H1 (cell line): ENCODE results near the gene WDR41. TPM values are rescaled to one million over a fixed set of nuclear protein-coding genes. Genes with fewer than 3 reads are reported as not detected.

Source experiments
- CHD1 ChIP-seq: IDR thresholded peaks from 2 replicates; pipeline ENCODE4 v1.6.1; 2012; ENCODE audit warnings: low read depth, low read length, improper control_type of control experiment
- FOSL1 ChIP-seq: IDR thresholded peaks from 2 replicates; pipeline ENCODE4 v1.6.1; 2011; ENCODE audit warnings: mild to moderate bottlenecking, low read depth, low read length, moderate library complexity; ENCODE audit not compliant: insufficient read depth
- GTF2F1 ChIP-seq: IDR thresholded peaks from 2 replicates; pipeline ENCODE4 v1.6.1; 2012; ENCODE audit warnings: low read depth, low read length, improper control_type of control experiment, borderline replicate concordance
- HDAC2 ChIP-seq, 2 experiments: fragments of 300-600 bp in 1 of 2; sonication (generic) in 1 of 2; IDR thresholded peaks; 2 replicates each; pipeline ENCODE4 v1.6.1; 2011 to 2012; ENCODE audit warnings: low read depth in 2 of 2, low read length in 2 of 2, mild to moderate bottlenecking in 2 of 2, moderate library complexity in 2 of 2, borderline replicate concordance in 1 of 2, inconsistent platforms in 1 of 2
- KDM1A ChIP-seq: fragments of 200-600, 300-600 bp; sonication (generic); IDR thresholded peaks from 2 replicates; pipeline ENCODE4 v1.7.1; 2016; ENCODE audit warnings: mild to moderate bottlenecking, low read length, borderline replicate concordance
- NRF1 ChIP-seq: IDR thresholded peaks from 2 replicates; pipeline ENCODE4 v1.6.1; 2011; ENCODE audit warnings: mild to moderate bottlenecking, low read depth, low read length, improper control_type of control experiment
- RFX5 ChIP-seq: IDR thresholded peaks from 2 replicates; pipeline ENCODE4 v1.6.1; 2011; ENCODE audit warnings: low read depth, low read length, improper control_type of control experiment, borderline replicate concordance
- RNF2 ChIP-seq: fragments of 200-900, 300-1000 bp; sonication (generic); IDR thresholded peaks from 2 replicates; pipeline ENCODE4 v1.7.1; 2016; ENCODE audit warnings: borderline replicate concordance, low read depth, mild to moderate bottlenecking, antibody characterized with exemption, low read length; ENCODE audit not compliant: poor library complexity, severe bottlenecking; ENCODE audit errors: missing control alignments
- SP4 ChIP-seq: IDR thresholded peaks from 2 replicates; pipeline ENCODE4 v1.6.1; 2012; ENCODE audit warnings: low read length, inconsistent platforms
- TBP ChIP-seq: IDR thresholded peaks from 2 replicates; pipeline ENCODE4 v1.6.1; 2011; ENCODE audit warnings: low read depth, low read length, improper control_type of control experiment
- ZNF274 ChIP-seq: IDR thresholded peaks from 2 replicates; pipeline ENCODE4 v1.7.0; 2012; ENCODE audit warnings: low read length, borderline replicate concordance; ENCODE audit errors: extremely low read depth
- polyA plus RNA-seq, 7 experiments: library from polyadenylated mRNA; depleted of rRNA in 3 of 7; stranded (reverse) in 5 of 7; unstranded in 2 of 7; fragments of >200 nt in 5 of 7; fragments of 200-250 nt in 2 of 7; gene quantifications; 1 replicate in 5 of 7; 2 replicates in 1 of 7; 4 replicates in 1 of 7; pipeline versions ENCODE4 v1.2.1 to v1.2.3, GENCODE V29; 2011 to 2013; ENCODE audit warnings: missing spikeins in 2 of 7, mixed read lengths in 2 of 7
- total RNA-seq: library from RNA; stranded (reverse); fragmentation: NEBNext Ultra II Directional; extraction: Animal tissue kit (Norgen Biotek cat#: 25700); gene quantifications from 2 replicates; pipeline ENCODE4 v1.2.1, GENCODE V29; 2021
- TF ChIP-seq, protein P1 (sequence below): fragments of 300-600 bp; sonication (generic); IDR thresholded peaks from 2 replicates; pipeline ENCODE4 v1.7.1; 2012; ENCODE audit warnings: low read length, moderate library complexity, mild to moderate bottlenecking, inconsistent platforms; ENCODE audit not compliant: insufficient replicate concordance

WDR41 gene
- total and polyA plus RNA-seq, 2 of the 8 experiments (the other 6 are each of a cell fraction or from before 2014, with no cell fraction given), result 16.4 to 44.9 TPM

DNA sequence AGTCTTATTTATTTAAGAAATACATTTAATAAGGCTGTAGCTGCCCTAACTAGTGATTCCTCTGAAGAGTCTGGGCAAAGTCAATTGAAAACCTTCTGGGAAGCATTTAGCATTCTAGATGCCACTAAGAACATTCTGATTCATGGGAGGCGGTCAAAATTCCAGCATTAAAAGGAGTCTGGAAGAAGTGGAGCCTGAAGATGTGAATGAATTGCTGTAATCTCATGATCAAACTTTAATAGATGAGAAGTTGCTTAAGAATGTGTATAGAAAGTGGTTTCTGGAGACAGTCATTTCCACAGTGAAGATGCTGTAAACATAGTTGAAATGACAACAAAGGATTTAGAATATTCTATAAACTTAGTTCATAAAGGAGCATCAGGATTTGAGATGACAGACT is 61.4 kb downstream of the WDR41 start (continued):
- TF ChIP-seq, protein P1, sequence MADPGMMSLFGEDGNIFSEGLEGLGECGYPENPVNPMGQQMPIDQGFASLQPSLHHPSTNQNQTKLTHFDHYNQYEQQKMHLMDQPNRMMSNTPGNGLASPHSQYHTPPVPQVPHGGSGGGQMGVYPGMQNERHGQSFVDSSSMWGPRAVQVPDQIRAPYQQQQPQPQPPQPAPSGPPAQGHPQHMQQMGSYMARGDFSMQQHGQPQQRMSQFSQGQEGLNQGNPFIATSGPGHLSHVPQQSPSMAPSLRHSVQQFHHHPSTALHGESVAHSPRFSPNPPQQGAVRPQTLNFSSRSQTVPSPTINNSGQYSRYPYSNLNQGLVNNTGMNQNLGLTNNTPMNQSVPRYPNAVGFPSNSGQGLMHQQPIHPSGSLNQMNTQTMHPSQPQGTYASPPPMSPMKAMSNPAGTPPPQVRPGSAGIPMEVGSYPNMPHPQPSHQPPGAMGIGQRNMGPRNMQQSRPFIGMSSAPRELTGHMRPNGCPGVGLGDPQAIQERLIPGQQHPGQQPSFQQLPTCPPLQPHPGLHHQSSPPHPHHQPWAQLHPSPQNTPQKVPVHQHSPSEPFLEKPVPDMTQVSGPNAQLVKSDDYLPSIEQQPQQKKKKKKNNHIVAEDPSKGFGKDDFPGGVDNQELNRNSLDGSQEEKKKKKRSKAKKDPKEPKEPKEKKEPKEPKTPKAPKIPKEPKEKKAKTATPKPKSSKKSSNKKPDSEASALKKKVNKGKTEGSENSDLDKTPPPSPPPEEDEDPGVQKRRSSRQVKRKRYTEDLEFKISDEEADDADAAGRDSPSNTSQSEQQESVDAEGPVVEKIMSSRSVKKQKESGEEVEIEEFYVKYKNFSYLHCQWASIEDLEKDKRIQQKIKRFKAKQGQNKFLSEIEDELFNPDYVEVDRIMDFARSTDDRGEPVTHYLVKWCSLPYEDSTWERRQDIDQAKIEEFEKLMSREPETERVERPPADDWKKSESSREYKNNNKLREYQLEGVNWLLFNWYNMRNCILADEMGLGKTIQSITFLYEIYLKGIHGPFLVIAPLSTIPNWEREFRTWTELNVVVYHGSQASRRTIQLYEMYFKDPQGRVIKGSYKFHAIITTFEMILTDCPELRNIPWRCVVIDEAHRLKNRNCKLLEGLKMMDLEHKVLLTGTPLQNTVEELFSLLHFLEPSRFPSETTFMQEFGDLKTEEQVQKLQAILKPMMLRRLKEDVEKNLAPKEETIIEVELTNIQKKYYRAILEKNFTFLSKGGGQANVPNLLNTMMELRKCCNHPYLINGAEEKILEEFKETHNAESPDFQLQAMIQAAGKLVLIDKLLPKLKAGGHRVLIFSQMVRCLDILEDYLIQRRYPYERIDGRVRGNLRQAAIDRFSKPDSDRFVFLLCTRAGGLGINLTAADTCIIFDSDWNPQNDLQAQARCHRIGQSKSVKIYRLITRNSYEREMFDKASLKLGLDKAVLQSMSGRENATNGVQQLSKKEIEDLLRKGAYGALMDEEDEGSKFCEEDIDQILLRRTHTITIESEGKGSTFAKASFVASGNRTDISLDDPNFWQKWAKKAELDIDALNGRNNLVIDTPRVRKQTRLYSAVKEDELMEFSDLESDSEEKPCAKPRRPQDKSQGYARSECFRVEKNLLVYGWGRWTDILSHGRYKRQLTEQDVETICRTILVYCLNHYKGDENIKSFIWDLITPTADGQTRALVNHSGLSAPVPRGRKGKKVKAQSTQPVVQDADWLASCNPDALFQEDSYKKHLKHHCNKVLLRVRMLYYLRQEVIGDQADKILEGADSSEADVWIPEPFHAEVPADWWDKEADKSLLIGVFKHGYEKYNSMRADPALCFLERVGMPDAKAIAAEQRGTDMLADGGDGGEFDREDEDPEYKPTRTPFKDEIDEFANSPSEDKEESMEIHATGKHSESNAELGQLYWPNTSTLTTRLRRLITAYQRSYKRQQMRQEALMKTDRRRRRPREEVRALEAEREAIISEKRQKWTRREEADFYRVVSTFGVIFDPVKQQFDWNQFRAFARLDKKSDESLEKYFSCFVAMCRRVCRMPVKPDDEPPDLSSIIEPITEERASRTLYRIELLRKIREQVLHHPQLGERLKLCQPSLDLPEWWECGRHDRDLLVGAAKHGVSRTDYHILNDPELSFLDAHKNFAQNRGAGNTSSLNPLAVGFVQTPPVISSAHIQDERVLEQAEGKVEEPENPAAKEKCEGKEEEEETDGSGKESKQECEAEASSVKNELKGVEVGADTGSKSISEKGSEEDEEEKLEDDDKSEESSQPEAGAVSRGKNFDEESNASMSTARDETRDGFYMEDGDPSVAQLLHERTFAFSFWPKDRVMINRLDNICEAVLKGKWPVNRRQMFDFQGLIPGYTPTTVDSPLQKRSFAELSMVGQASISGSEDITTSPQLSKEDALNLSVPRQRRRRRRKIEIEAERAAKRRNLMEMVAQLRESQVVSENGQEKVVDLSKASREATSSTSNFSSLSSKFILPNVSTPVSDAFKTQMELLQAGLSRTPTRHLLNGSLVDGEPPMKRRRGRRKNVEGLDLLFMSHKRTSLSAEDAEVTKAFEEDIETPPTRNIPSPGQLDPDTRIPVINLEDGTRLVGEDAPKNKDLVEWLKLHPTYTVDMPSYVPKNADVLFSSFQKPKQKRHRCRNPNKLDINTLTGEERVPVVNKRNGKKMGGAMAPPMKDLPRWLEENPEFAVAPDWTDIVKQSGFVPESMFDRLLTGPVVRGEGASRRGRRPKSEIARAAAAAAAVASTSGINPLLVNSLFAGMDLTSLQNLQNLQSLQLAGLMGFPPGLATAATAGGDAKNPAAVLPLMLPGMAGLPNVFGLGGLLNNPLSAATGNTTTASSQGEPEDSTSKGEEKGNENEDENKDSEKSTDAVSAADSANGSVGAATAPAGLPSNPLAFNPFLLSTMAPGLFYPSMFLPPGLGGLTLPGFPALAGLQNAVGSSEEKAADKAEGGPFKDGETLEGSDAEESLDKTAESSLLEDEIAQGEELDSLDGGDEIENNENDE, result no peak
- no peak for TF ChIP-seq ZNF274
- no peak for TF ChIP-seq KDM1A
- no peak for TF ChIP-seq CHD1
- no peak for TF ChIP-seq RFX5
- TF ChIP-seq RNF2, result no peak
- no peak for TF ChIP-seq TBP
- TF ChIP-seq HDAC2 (IDR thresholded peaks at IDR 0.05; ENCODE audit: borderline replicate concordance in 1 of 2, low read depth in 2 of 2, low read length in 2 of 2), result no peak
- no peak for TF ChIP-seq NRF1
- TF ChIP-seq GTF2F1, result no peak
- TF ChIP-seq FOSL1, result no peak
- TF ChIP-seq SP4, result no peak
